ENCODE results near the gene ARHGEF4. TPM values are rescaled to one million over a fixed set of nuclear protein-coding genes. Genes with fewer than 3 reads are reported as not detected.

Gene ARHGEF4
- total RNA-seq, 4 donors from 2014 or later = 23.7 to 51.5 (median 37.1) TPM

- no peak overlapping the region for H3K4me3 ChIP-seq
- H3K4me1 ChIP-seq = no peaks in the 10 kb centered on the region
- DNase-seq (ENCODE audit: extremely low spot score) = no peak
- H3K9me3 ChIP-seq = no peaks in the 10 kb centered on the region
- no peak overlapping the region for H3K27ac ChIP-seq (replicated peaks in 1 of 4)
- no peaks in the 10 kb centered on the region for H3K36me3 ChIP-seq
- TF ChIP-seq CTCF (IDR thresholded peaks at IDR 0.05) = no peak
- no peak for TF ChIP-seq POLR2AphosphoS5 (IDR thresholded peaks at IDR 0.05)
- no peak for TF ChIP-seq POLR2A (IDR thresholded peaks at IDR 0.05; ENCODE audit: low read depth)
- no peak for TF ChIP-seq EP300 (IDR thresholded peaks at IDR 0.05)
- intact Hi-C loops (cut with DNase I) = no loop called here
- peaks cover 0 to 9% (median 0%) of the 10 kb centered on the region in 4 donors for H3K27me3 ChIP-seq
- 90% methylated on average over 20 of the region's 20 CpGs for WGBS
Observed at GRCh38 chr2:130871843-130872740, 35.4 kb downstream of the ARHGEF4 start.

- no peaks in the 10 kb centered on the region for H3K36me3 ChIP-seq
- no peak overlapping the region for H3K4me3 ChIP-seq
- intact Hi-C loops (cut with DNase I) = loop anchor here (1.0 kb wide), 1 partner anchor 74 kb away; no protein-coding TSS in a partner anchor
- no peak overlapping the region for H3K27ac ChIP-seq (replicated peaks in 1 of 4)
- H3K9me3 ChIP-seq = no peaks in the 10 kb centered on the region
- H3K4me1 ChIP-seq = no peaks in the 10 kb centered on the region
- no peak for DNase-seq (ENCODE audit: extremely low spot score)
- H3K27me3 ChIP-seq = peaks cover 0 to 9% (median 0%) of the 10 kb centered on the region in 4 donors
- 89% methylated on average over 3 of the region's 6 CpGs for WGBS
- TF ChIP-seq CTCF (IDR thresholded peaks at IDR 0.05) = no peak
- no peak for TF ChIP-seq EP300 (IDR thresholded peaks at IDR 0.05)
- TF ChIP-seq POLR2AphosphoS5 (IDR thresholded peaks at IDR 0.05) = no peak
- no peak for TF ChIP-seq POLR2A (IDR thresholded peaks at IDR 0.05; ENCODE audit: low read depth)
Observed at GRCh38 chr2:130872741-130873125, 36.0 kb downstream of the ARHGEF4 start.

GRCh38 chr2:130873700-130874346, 37.1 kb downstream of the ARHGEF4 start:
- Histone ChIP-seq H3K27ac (replicated peaks in 1 of 4) (no peak overlapping the region), H3K27me3 (peaks cover 0 to 9% (median 0%) of the 10 kb centered on the region in 4 donors), H3K9me3 (peaks cover 0 to 8% (median 3%) of the 10 kb centered on the region in 4 donors), H3K4me3 (no peak overlapping the region), H3K36me3 (no peaks in the 10 kb centered on the region), H3K4me1 (no peaks in the 10 kb centered on the region)
- 51% methylated on average over 9 of the region's 9 CpGs for WGBS
- intact Hi-C loops (cut with DNase I) = loop anchor here (1.0 kb wide), 1 partner anchor 76 kb away; no protein-coding TSS in a partner anchor
- TF ChIP-seq POLR2AphosphoS5 (IDR thresholded peaks at IDR 0.05) (peak in 1 of 2 donors; percentile 20), EP300 (IDR thresholded peaks at IDR 0.05) (no peak), CTCF (IDR thresholded peaks at IDR 0.05) (peak; percentile 65 to 79 (median 71)), POLR2A (IDR thresholded peaks at IDR 0.05; ENCODE audit: low read depth) (no peak)
- DNase-seq (ENCODE audit: extremely low spot score) = no peak

GRCh38 chr2:130874512-130874911, 37.8 kb downstream of the ARHGEF4 start:
- no peaks in the 10 kb centered on the region for H3K36me3 ChIP-seq
- H3K4me1 ChIP-seq = no peaks in the 10 kb centered on the region
- H3K27me3 ChIP-seq = peaks cover 0 to 8% (median 0%) of the 10 kb centered on the region in 4 donors
- no peak overlapping the region for H3K4me3 ChIP-seq
- intact Hi-C loops (cut with DNase I) = no loop called here
- 78% methylated on average over 3 of the region's 3 CpGs for WGBS
- no peak for DNase-seq (ENCODE audit: extremely low spot score)
- H3K27ac ChIP-seq (replicated peaks in 1 of 4) = no peak overlapping the region
- peaks cover 0 to 11% (median 3%) of the 10 kb centered on the region in 4 donors for H3K9me3 ChIP-seq
- no peak for TF ChIP-seq POLR2AphosphoS5 (IDR thresholded peaks at IDR 0.05)

- TF ChIP-seq POLR2A (IDR thresholded peaks at IDR 0.05; ENCODE audit: low read depth) (no peak), EP300 (IDR thresholded peaks at IDR 0.05) (no peak), POLR2AphosphoS5 (IDR thresholded peaks at IDR 0.05) (no peak), CTCF (IDR thresholded peaks at IDR 0.05) (no peak)
- no peaks in the 10 kb centered on the region for H3K4me1 ChIP-seq
- H3K4me3 ChIP-seq = no peak overlapping the region
- H3K36me3 ChIP-seq = no peaks in the 10 kb centered on the region
- DNase-seq (ENCODE audit: extremely low spot score) = no peak
- WGBS = 87% methylated on average over 9 of the region's 9 CpGs
- peaks cover 0 to 11% (median 0%) of the 10 kb centered on the region in 4 donors for H3K27me3 ChIP-seq
- intact Hi-C loops (cut with DNase I) = no loop called here
- H3K27ac ChIP-seq (replicated peaks in 1 of 4) = no peak overlapping the region
- peaks cover 0 to 11% (median 3%) of the 10 kb centered on the region in 4 donors for H3K9me3 ChIP-seq
Observed at GRCh38 chr2:130875935-130876334, 39.2 kb downstream of the ARHGEF4 start.
